Islet precursor cell (in vitro differentiated cells): ENCODE results near the gene BRAP.
"Not testable (repeated sequence)": the region's sequence is repeated elsewhere in the genome, so short reads cannot be mapped to it uniquely, and the experiment has no call there.

Source experiments
- DNase-seq: peaks from one replicate; pipeline ENCODE4 v3.0.0-alpha.2; 2018

BRAP gene

GRCh38 chr12:111685811-111686573, at the start of gene BRAP, which contains the start of gene ACAD10:
BRAP (minus strand) TSS chr12:111685956; CDS start chr12:111685792, 164 bp downstream.
ACAD10 (plus strand) TSS chr12:111686053; CDS start chr12:111692710, 6,657 bp downstream.
- peak; percentile 99 for DNase-seq

DNA sequence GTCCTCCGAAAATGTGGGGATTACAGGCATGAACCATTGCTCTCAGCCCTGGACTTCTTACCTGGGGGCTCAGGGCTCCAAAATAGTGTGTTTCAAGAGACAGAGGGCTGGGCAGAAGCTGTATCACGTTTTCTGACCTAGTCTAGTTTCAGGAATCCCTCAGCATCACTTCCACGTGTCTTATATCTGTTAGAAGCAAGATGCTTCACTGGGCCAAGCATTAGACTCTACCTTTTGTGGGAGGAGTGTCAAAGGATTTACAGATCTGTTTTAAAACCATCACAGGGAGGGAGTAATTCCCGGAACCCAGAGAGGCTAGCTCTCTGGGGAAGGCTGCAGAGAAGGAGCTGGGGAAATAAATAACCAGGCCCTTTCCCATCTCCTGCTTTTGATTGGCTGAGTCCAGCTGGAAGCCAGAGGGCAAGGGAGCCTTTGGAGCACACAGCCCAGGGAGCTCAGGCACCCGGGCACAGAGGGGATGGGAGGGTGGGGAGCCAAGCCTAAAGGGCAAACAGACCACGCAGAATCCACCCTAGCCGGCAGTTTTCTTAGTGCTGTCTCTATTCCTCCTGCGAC, 47.7 kb upstream of the BRAP start:
- DNase-seq: no peak

- DNase-seq: no peak
Measured at GRCh38 chr12:111732786-111733185, 47.0 kb upstream of the BRAP start.

- no peak for DNase-seq
Measured at GRCh38 chr12:111730420-111730819, 44.7 kb upstream of the BRAP start.

DNA sequence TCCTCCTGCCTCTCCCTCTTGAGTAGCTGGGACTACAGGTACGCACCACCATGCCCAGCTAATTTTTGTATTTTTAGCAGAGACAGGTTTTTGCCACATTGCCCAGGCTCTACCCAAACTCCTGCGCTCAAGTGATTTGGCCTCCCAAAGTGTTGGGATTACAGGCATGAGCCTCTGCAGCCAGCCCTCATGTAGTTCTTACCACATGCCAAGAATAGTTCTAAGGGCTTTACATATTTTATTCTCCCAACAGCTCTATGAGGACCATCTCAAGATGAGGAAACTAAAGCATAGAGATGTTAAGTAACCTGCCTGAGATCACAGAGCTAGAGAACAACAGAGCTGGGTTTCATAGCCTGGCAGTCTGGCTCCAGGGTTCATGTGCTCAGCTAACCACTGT, 43.0 kb upstream of the BRAP start:
- DNase-seq: no peak

GRCh38 chr12:111723646-111724360, 38.0 kb upstream of the BRAP start:
- not testable (repeated sequence) for DNase-seq

GRCh38 chr12:111720457-111720856, 34.7 kb upstream of the BRAP start:
- no peak for DNase-seq

DNA sequence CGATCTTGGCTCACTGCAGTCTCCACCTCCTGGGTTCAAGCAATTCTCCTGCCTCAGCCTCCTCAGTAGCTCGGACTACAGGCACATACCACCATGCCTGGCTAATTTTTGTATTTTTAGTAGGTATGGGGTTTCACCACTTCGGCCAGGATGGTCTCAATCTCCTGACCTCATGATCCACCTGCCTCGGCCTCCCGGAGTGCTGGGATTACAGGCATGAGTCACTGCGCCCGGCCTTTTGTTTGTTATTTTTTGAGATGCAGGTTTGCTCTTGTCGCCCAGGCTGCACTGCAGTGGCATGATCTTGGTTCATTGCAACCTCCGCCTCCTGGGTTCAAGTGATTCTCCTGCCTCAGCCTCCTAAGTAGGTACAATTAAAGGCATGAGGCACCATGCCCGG, 33.6 kb upstream of the BRAP start:
- not testable (repeated sequence) for DNase-seq

GRCh38 chr12:111715279-111715678, 29.5 kb upstream of the BRAP start:
- no peak for DNase-seq

- no peak for DNase-seq
Measured at GRCh38 chr12:111706145-111706544, 20.4 kb upstream of the BRAP start.

DNA sequence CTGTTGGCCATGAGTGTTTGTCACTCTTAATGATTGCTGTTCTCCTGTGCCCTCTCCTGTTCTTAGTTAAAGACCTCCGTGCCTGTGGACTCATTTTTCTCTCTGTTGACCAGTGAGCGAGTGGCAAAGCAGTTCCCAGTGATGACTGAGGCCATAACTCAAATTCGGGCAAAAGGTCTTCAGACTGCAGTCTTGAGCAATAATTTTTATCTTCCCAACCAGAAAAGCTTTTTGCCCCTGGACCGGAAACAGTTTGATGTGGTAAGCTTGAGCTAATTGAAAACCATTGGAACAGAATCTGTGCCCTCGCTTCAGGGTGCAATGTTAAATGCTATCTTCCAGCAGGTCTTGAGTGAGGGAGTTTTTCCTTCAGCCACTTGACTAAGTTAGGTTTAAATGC, 19.9 kb upstream of the BRAP start:
- DNase-seq: no peak

DNA sequence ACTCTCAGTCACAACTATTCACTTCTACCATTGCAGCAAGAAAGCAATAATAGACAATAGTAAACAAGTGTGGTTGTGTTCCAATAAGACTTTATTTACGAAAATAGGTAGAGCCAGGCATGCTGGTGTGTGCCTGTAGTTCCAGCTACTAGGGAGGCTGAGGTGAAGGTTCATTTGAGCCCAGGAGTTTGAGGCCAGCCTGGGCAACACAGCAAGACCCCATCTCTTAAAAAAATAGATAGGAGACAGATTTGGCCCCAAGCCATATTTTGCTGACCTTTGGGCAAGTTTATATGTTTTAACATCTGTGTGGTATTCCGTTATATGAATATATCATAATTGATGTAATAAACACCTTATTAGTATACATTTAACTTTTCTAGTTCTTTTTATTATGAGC, 14.2 kb upstream of the BRAP start:
- no peak for DNase-seq

DNA sequence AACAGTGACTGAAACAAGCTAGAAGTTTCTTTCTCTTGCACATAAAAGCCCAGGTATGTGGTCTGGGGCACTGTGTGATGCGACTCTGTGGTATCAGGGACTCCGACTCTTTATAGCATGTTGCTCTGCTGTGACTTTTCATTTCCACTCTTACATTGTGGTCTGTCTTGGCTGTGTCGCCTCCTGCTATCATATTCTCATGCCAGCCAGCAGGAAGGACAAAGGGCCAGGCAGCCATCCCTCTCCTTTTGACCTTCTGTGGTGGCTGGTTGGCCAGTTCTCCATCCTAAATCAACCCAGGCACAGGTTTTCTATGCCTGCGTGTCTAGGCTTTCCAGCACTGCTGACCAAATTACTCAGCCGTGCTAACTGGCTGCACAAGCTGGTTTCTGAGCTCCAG, 8.1 kb upstream of the BRAP start:
- no peak for DNase-seq

DNA sequence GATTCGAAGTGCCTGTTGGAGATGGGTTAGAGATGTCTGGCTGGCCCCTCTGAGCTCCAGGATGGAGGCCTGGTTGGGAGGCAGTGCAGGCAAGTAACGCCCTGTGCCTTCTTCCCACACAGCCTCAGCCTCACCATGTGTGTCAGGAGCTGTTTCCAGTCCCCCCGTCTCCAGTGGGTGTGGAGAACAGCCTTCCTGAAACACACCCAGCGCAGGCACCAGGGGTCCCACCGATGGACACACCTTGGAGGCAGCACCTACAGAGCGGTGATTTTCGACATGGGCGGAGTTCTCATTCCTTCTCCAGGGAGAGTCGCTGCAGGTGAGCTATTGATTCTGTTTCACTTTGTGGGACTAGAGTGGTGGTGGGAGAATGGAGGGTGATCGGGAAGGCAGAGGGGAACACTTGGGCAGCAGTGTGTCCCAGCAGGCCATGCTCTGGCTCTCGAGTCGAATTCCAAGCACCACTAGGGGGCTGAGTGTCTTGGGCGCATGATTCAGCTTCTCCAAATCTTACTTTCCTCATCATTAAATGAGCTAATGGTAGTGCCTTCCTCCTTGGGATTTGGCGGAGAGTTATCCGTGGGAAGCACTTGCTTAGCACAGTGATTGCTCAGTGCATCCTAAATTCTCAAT, 6.9 kb upstream of the BRAP start:
- peak; percentile 67 for DNase-seq

DNA sequence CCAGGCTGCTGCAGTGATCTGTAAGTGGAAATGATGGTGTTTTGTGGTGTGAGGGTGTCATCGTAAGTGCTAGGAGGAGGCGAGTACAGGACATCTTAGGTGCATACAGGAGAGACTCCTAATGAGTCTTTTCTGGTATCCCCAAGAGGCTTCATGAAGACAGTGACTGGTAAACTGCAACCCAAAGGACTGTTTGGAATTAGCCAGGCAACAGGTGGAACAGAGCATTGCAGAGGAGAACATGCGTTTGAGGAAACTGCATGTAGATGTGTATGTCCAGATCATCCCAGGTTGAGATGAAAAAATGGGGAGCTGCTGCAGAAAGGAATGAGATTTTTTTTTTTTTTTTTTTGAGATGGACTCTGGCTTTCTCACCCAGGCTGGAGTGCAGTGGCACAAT, 5.5 kb upstream of the BRAP start:
- DNase-seq: no peak

- no peak for DNase-seq
Measured at GRCh38 chr12:111687952-111688351, 2.2 kb upstream of the BRAP start.

DNA sequence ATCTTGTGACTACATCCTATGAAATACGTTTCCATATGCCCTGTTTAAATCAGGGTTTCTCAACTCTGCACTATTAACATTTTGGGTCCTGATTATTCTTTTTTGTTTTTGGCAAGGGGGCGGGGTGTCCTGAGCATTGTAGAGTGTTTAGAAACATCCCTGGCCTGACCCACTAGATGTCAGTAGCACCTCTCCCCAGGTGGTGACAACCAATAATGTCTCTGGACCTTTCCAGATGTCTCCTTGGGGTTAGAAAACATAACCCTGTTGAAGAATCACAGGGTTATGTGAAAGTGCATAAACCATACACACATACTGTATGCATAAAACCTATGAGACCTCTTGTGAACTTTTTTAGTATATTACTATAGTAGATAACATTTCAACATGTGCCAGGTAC, 1.5 kb upstream of the BRAP start:
- no peak for DNase-seq

GRCh38 chr12:111686574-111687105, 884 bp upstream of the BRAP start:
- DNase-seq: no peak

- DNase-seq: no peak
Measured at GRCh38 chr12:111685322-111685810, 390 bp downstream of the BRAP start.

- DNase-seq: not testable (repeated sequence)
Measured at GRCh38 chr12:111684485-111685198, 1.1 kb downstream of the BRAP start.

GRCh38 chr12:111677186-111677585, 8.6 kb downstream of the BRAP start:
- DNase-seq: no peak

GRCh38 chr12:111673503-111673902, 12.3 kb downstream of the BRAP start:
- no peak for DNase-seq
